ENCODE measurements around the gene BOLL. TPM values are rescaled to one million over a fixed set of nuclear protein-coding genes. Genes with fewer than 3 reads are reported as not detected.
"Not testable (repeated sequence)": the region's sequence is repeated elsewhere in the genome, so short reads cannot be mapped to it uniquely, and the experiment has no call there.

Gene BOLL
- total and polyA plus RNA-seq, 7 experiments from 2014 or later: 0.08 TPM; not detected in 6

- Histone ChIP-seq H3K4me3 (ENCODE audit: low read length) (no peak overlapping the region), H3K27ac (ENCODE audit: low read depth, low read length) (no peak overlapping the region), H3K9me3 (ENCODE audit: control insufficient read depth in 2 of 3, low read length in 3 of 3) (no peaks in the 10 kb centered on the region), H3K27me3 (ENCODE audit: control insufficient read depth in 2 of 2, insufficient read depth in 2 of 2, low read length in 2 of 2) (no peaks in the 10 kb centered on the region), H3K4me1 (ENCODE audit: control insufficient read depth in 2 of 2, insufficient read depth in 2 of 2, low read length in 2 of 2) (peaks cover 5 to 8% of the 10 kb centered on the region in 2 donors), H3K36me3 (ENCODE audit: control insufficient read depth in 2 of 3, insufficient read depth in 3 of 3, low read length in 3 of 3) (peaks cover 0 to 6% (median 4%) of the 10 kb centered on the region in 3 experiments)
- peaks cover 0 to 31% (median 13%) of the 10 kb centered on the region in 5 donors for H3K36me3 Mint-ChIP-seq
- H3K4me1 Mint-ChIP-seq: peaks cover 20 to 45% (median 37%) of the 10 kb centered on the region in 7 donors
- ChIA-PET CTCF (no interaction called here), POLR2A (no interaction called here)
- ATAC-seq (no peak), DNase-seq (no peak)
- H3K27ac Mint-ChIP-seq: peak overlapping the region in 1 of 9 donors; percentile 49
- no peaks in the 10 kb centered on the region for H3K27me3 Mint-ChIP-seq
- intact Hi-C loops (cut with micrococcal nuclease): no loop called here
- no peaks in the 10 kb centered on the region for H3K9me3 Mint-ChIP-seq
- no peak overlapping the region for H3K4me3 Mint-ChIP-seq
Observed at GRCh38 chr2:197713271-197713670, 71.8 kb downstream of the BOLL start.

DNA sequence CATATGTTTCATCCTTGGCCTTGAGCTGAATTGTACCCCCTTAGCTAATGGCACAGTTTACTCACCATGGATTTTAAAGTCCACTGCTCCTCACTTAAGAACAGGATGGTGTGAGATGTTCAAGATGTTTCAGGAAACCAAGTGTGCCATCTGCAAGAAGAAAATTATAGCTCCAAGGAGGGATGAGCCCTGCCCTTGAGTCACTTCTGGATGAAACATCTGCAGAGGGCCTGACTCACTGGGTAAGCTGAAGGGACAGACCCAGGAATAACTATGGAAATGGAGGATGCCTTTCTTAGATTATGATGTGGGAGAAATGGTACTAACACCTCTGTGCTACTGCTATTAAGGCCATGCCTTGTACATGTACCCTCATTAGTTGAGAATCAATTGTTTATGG is 73.5 kb downstream of the BOLL start:
- Histone ChIP-seq H3K27me3 (ENCODE audit: control insufficient read depth in 2 of 2, insufficient read depth in 2 of 2, low read length in 2 of 2) (no peaks in the 10 kb centered on the region), H3K36me3 (ENCODE audit: control insufficient read depth in 2 of 3, insufficient read depth in 3 of 3, low read length in 3 of 3) (peaks cover 0 to 6% (median 4%) of the 10 kb centered on the region in 3 experiments), H3K27ac (ENCODE audit: low read depth, low read length) (no peak overlapping the region), H3K4me3 (ENCODE audit: low read length) (no peak overlapping the region), H3K4me1 (ENCODE audit: control insufficient read depth in 2 of 2, insufficient read depth in 2 of 2, low read length in 2 of 2) (peaks cover 21 to 22% of the 10 kb centered on the region in 2 donors), H3K9me3 (ENCODE audit: control insufficient read depth in 2 of 3, low read length in 3 of 3) (no peaks in the 10 kb centered on the region)
- H3K4me3 Mint-ChIP-seq: no peak overlapping the region
- H3K9me3 Mint-ChIP-seq: no peaks in the 10 kb centered on the region
- peaks cover 0 to 31% (median 13%) of the 10 kb centered on the region in 5 donors for H3K36me3 Mint-ChIP-seq
- intact Hi-C loops (cut with micrococcal nuclease): no loop called here
- DNase-seq (no peak), ATAC-seq (no peak)
- H3K4me1 Mint-ChIP-seq: peaks cover 31 to 60% (median 50%) of the 10 kb centered on the region in 7 donors
- POLR2A ChIA-PET: no interaction called here
- no peaks in the 10 kb centered on the region for H3K27me3 Mint-ChIP-seq
- no peak overlapping the region for H3K27ac Mint-ChIP-seq
- CTCF ChIA-PET: no interaction called here

DNA sequence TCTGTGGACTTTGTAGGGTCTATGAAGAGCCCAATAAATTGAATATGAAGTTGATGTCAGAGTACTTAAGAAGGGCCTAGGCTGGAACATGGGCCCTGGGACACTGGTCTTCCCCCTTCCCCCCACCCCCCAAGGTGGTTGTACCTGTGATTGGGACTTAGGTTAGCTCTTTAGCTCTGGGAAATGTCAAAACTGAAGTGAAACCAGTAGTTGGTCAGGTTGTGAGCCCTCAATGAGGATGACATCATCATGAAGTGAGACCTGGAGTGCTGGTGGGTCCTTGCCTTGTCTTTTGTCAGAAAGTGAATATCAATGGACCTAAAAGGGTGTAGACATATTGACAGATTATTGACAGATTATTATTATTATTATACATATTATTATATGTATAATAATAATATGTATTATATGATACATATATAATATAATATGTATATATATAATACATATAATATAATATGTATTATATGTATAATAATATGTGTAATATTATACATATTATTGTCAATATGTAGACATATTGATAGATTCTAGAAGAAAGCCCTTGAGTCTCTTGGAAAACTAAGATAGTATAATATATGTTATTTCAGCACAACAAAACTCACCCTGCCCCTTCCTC is 74.6 kb downstream of the BOLL start:
- Histone ChIP-seq H3K4me3 (ENCODE audit: low read length) (no peak overlapping the region), H3K36me3 (ENCODE audit: control insufficient read depth in 2 of 3, insufficient read depth in 3 of 3, low read length in 3 of 3) (peaks cover 0 to 8% (median 4%) of the 10 kb centered on the region in 3 experiments), H3K4me1 (ENCODE audit: control insufficient read depth in 2 of 2, insufficient read depth in 2 of 2, low read length in 2 of 2) (peaks cover 28 to 29% of the 10 kb centered on the region in 2 donors), H3K27me3 (ENCODE audit: control insufficient read depth in 2 of 2, insufficient read depth in 2 of 2, low read length in 2 of 2) (no peaks in the 10 kb centered on the region), H3K27ac (ENCODE audit: low read depth, low read length) (no peak overlapping the region), H3K9me3 (ENCODE audit: control insufficient read depth in 2 of 3, low read length in 3 of 3) (no peaks in the 10 kb centered on the region)
- Mint-ChIP-seq H3K27ac (no peak overlapping the region), H3K4me1 (peaks cover 37 to 69% (median 57%) of the 10 kb centered on the region in 7 donors), H3K4me3 (peak overlapping the region in 1 of 10 donors; percentile 66), H3K36me3 (peaks cover 0 to 27% (median 13%) of the 10 kb centered on the region in 5 donors), H3K9me3 (no peaks in the 10 kb centered on the region), H3K27me3 (no peaks in the 10 kb centered on the region)
- ChIA-PET POLR2A (no interaction called here), CTCF (no interaction called here)
- intact Hi-C loops (cut with micrococcal nuclease): no loop called here
- ATAC-seq (no peak), DNase-seq (no peak)

GRCh38 chr2:197709140-197709539 is 76.0 kb downstream of the BOLL start:
- H3K36me3 Mint-ChIP-seq: peaks cover 0 to 23% (median 12%) of the 10 kb centered on the region in 5 donors
- H3K4me1 Mint-ChIP-seq: peaks cover 40 to 76% (median 64%) of the 10 kb centered on the region in 7 donors
- H3K4me1 ChIP-seq (ENCODE audit: control insufficient read depth in 2 of 2, insufficient read depth in 2 of 2, low read length in 2 of 2): peaks cover 29 to 32% of the 10 kb centered on the region in 2 donors
- POLR2A ChIA-PET; ATAC-seq; H3K27me3 ChIP-seq (ENCODE audit: control insufficient read depth in 2 of 2, insufficient read depth in 2 of 2, low read length in 2 of 2); H3K4me3 ChIP-seq (ENCODE audit: low read length); H3K9me3 ChIP-seq (ENCODE audit: control insufficient read depth in 2 of 3, low read length in 3 of 3); H3K27ac ChIP-seq (ENCODE audit: low read depth, low read length); H3K9me3 Mint-ChIP-seq; DNase-seq; H3K27me3 Mint-ChIP-seq: not testable (repeated sequence)
- peaks cover 0 to 12% (median 4%) of the 10 kb centered on the region in 3 experiments for H3K36me3 ChIP-seq (ENCODE audit: control insufficient read depth in 2 of 3, insufficient read depth in 3 of 3, low read length in 3 of 3)
- peak overlapping the region in 9 of 10 donors; percentile 14 to 73 (median 53) for H3K4me3 Mint-ChIP-seq
- H3K27ac Mint-ChIP-seq: peak overlapping the region in 1 of 9 donors; percentile 90
- intact Hi-C loops (cut with micrococcal nuclease): loop anchor here (5.0 to 10.0 kb wide), 6 partner anchors 156 to 1642 kb away; partner anchors contain the start of gene DNAH7 (in 1 of the 2)
- CTCF ChIA-PET: interaction anchor here (0.6 kb wide), 2 partner anchors 9 to 715 kb away, joined by 3 read pairs; no protein-coding TSS in a partner anchor

- H3K9me3 ChIP-seq (ENCODE audit: control insufficient read depth in 2 of 3, low read length in 3 of 3): no peaks in the 10 kb centered on the region
- ChIA-PET POLR2A (no interaction called here), CTCF (interaction anchor here (2.4 kb wide), 1 partner anchor 591 kb away, joined by 11 read pairs; no protein-coding TSS in a partner anchor)
- Mint-ChIP-seq H3K27ac (no peak overlapping the region), H3K4me3 (peak overlapping the region; percentile 14 to 78 (median 49)), H3K27me3 (no peaks in the 10 kb centered on the region), H3K36me3 (peaks cover 0 to 22% (median 12%) of the 10 kb centered on the region in 5 donors), H3K9me3 (no peaks in the 10 kb centered on the region), H3K4me1 (peaks cover 40 to 78% (median 62%) of the 10 kb centered on the region in 7 donors)
- DNase-seq (no peak), ATAC-seq (no peak)
- H3K36me3 ChIP-seq (ENCODE audit: control insufficient read depth in 2 of 3, insufficient read depth in 3 of 3, low read length in 3 of 3): peaks cover 0 to 12% (median 4%) of the 10 kb centered on the region in 3 experiments
- intact Hi-C loops (cut with micrococcal nuclease): loop anchor here (5.0 to 10.0 kb wide), 6 partner anchors 156 to 1641 kb away; partner anchors contain the start of gene DNAH7 (in 1 of the 2)
- no peaks in the 10 kb centered on the region for H3K27me3 ChIP-seq (ENCODE audit: control insufficient read depth in 2 of 2, insufficient read depth in 2 of 2, low read length in 2 of 2)
- no peak overlapping the region for H3K27ac ChIP-seq (ENCODE audit: low read depth, low read length)
- peak overlapping the region; percentile 3 for H3K4me3 ChIP-seq (ENCODE audit: low read length)
- peaks cover 29 to 32% of the 10 kb centered on the region in 2 donors for H3K4me1 ChIP-seq (ENCODE audit: control insufficient read depth in 2 of 2, insufficient read depth in 2 of 2, low read length in 2 of 2)
Observed at GRCh38 chr2:197708331-197708730, 76.8 kb downstream of the BOLL start.

- Histone ChIP-seq H3K27me3 (ENCODE audit: control insufficient read depth in 2 of 2, insufficient read depth in 2 of 2, low read length in 2 of 2) (no peaks in the 10 kb centered on the region), H3K4me1 (ENCODE audit: control insufficient read depth in 2 of 2, insufficient read depth in 2 of 2, low read length in 2 of 2) (peaks cover 29 to 32% of the 10 kb centered on the region in 2 donors), H3K36me3 (ENCODE audit: control insufficient read depth in 2 of 3, insufficient read depth in 3 of 3, low read length in 3 of 3) (peaks cover 0 to 12% (median 4%) of the 10 kb centered on the region in 3 experiments), H3K9me3 (ENCODE audit: control insufficient read depth in 2 of 3, low read length in 3 of 3) (no peaks in the 10 kb centered on the region), H3K4me3 (ENCODE audit: low read length) (peak overlapping the region; percentile 93), H3K27ac (ENCODE audit: low read depth, low read length) (no peak overlapping the region)
- ChIA-PET CTCF (interaction anchor here (1.3 to 2.4 kb wide), 2 partner anchors 8 to 592 kb away, joined by 7 to 11 read pairs; no protein-coding TSS in a partner anchor), POLR2A (no interaction called here)
- intact Hi-C loops (cut with micrococcal nuclease): loop anchor here (1.0 to 10.0 kb wide), 9 partner anchors 70 to 1640 kb away; partner anchors contain the start of gene DNAH7 (in 1 of the 2)
- H3K9me3 Mint-ChIP-seq: peaks cover 0 to 1% (median 0%) of the 10 kb centered on the region in 11 donors
- peak in 7 of 9 donors; percentile 6 to 32 (median 27) for DNase-seq
- H3K4me3 Mint-ChIP-seq: peak overlapping the region; percentile 76 to 96 (median 94)
- H3K4me1 Mint-ChIP-seq: peaks cover 38 to 70% (median 56%) of the 10 kb centered on the region in 7 donors
- ATAC-seq: no peak
- peaks cover 0 to under 1% (median 0%) of the 10 kb centered on the region in 5 donors for H3K27me3 Mint-ChIP-seq
- H3K36me3 Mint-ChIP-seq: peaks cover 2 to 22% (median 12%) of the 10 kb centered on the region in 5 donors
- H3K27ac Mint-ChIP-seq: peak overlapping the region in 6 of 9 donors; percentile 12 to 90 (median 36)
Observed at GRCh38 chr2:197707316-197708213, 77.6 kb downstream of the BOLL start.

Data from naive thymus-derived CD4-positive, alpha-beta T cell (primary cell).